ENCODE data around the gene ACSL1.
"Not testable (repeated sequence)": the region's sequence is repeated elsewhere in the genome, so short reads cannot be mapped to it uniquely, and the experiment has no call there.

DNA sequence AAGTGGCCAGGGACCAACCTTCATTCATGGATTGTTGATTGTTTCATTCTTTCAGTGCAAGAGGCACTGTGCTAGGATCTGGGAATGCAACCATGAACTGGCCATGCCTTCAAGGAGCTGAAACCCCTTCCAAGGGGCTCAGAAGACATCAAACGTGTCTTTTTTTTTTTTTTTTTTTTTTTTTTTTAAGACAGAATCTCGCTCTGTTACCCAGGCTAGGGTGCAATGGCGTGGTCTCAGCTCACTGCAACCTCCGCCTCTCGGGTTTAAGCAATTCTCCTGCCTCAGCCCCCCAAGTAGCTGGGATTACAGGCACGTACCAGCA is 13.3 kb upstream of the ACSL1 start:
- not testable (repeated sequence) for TF ChIP-seq EZH2phosphoT487 (IDR thresholded peaks at IDR 0.05)
- TF ChIP-seq, protein P1, sequence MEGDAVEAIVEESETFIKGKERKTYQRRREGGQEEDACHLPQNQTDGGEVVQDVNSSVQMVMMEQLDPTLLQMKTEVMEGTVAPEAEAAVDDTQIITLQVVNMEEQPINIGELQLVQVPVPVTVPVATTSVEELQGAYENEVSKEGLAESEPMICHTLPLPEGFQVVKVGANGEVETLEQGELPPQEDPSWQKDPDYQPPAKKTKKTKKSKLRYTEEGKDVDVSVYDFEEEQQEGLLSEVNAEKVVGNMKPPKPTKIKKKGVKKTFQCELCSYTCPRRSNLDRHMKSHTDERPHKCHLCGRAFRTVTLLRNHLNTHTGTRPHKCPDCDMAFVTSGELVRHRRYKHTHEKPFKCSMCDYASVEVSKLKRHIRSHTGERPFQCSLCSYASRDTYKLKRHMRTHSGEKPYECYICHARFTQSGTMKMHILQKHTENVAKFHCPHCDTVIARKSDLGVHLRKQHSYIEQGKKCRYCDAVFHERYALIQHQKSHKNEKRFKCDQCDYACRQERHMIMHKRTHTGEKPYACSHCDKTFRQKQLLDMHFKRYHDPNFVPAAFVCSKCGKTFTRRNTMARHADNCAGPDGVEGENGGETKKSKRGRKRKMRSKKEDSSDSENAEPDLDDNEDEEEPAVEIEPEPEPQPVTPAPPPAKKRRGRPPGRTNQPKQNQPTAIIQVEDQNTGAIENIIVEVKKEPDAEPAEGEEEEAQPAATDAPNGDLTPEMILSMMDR (IDR thresholded peaks at IDR 0.05): not testable (repeated sequence)
